Neural cell (in vitro differentiated cells): ENCODE measurements around the gene CDKN2AIPNL. TPM values are rescaled to one million over a fixed set of nuclear protein-coding genes. Genes with fewer than 3 reads are reported as not detected.

Experiments
- H2AFZ ChIP-seq: fragments of 200-600, 300-800 bp; sonication (generic), shearing (Covaris generic); 2 replicates; pipeline ENCODE4 v1.6.0; 2014; ENCODE audit warnings: low read depth, mild to moderate bottlenecking, antibody characterized with exemption, low read length, moderate library complexity
- H3F3A ChIP-seq: fragments of 200-600 bp; shearing (Covaris generic); 2 replicates; pipeline ENCODE4 v1.6.1; 2016; ENCODE audit warnings: mild to moderate bottlenecking, moderate library complexity, mixed read lengths, antibody characterized with exemption, low read length; ENCODE audit not compliant: insufficient read depth, poor library complexity, severe bottlenecking
- H3K27ac ChIP-seq: fragments of 200-600, 300-800 bp; sonication (generic), shearing (Covaris generic); 2 replicates; pipeline ENCODE4 v1.5.1; 2014; ENCODE audit warnings: mild to moderate bottlenecking, low read length, moderate library complexity
- H3K27me3 ChIP-seq: fragments of 300-800, 200-600 bp; sonication (generic), shearing (Covaris generic); 2 replicates; pipeline ENCODE4 v1.6.0; 2014; ENCODE audit warnings: mild to moderate bottlenecking, low read depth, low read length, moderate library complexity; ENCODE audit not compliant: insufficient read depth
- H3K36me3 ChIP-seq: fragments of 300-800, 200-600 bp; sonication (generic), shearing (Covaris generic); 2 replicates; pipeline ENCODE4 v1.5.1; 2014; ENCODE audit warnings: mild to moderate bottlenecking, antibody characterized with exemption, low read length, moderate library complexity; ENCODE audit not compliant: insufficient read depth
- H3K4me2 ChIP-seq: fragments of 300-800, 200-600 bp; sonication (generic), shearing (Covaris generic); 2 replicates; pipeline ENCODE4 v1.6.0; 2014; ENCODE audit warnings: mild to moderate bottlenecking, low read length
- H3K4me3 ChIP-seq: fragments of 300-800, 200-600 bp; sonication (generic), shearing (Covaris generic); 2 replicates; pipeline ENCODE4 v1.5.1; 2014; ENCODE audit warnings: mild to moderate bottlenecking, low read length, moderate library complexity
- H3K79me2 ChIP-seq: fragments of 200-600 bp; shearing (Covaris generic); replicated peaks from 2 replicates; pipeline ENCODE4 v1.6.0; 2014; ENCODE audit warnings: mild to moderate bottlenecking, low read length, moderate library complexity; ENCODE audit not compliant: insufficient read depth
- H3K9ac ChIP-seq: fragments of 300-800, 200-600 bp; sonication (generic), shearing (Covaris generic); 2 replicates; pipeline ENCODE4 v1.6.1; 2016; ENCODE audit warnings: mild to moderate bottlenecking, low read length, mixed read lengths
- H3K9me2 ChIP-seq: fragments of 200-600 bp; shearing (Covaris generic); 2 replicates; pipeline ENCODE4 v1.6.1; 2016; ENCODE audit warnings: mild to moderate bottlenecking, low read length, mixed read lengths; ENCODE audit not compliant: insufficient read depth
- H3K9me3 ChIP-seq: fragments of 200-600, 300-800 bp; sonication (generic), shearing (Covaris generic); 2 replicates; pipeline ENCODE4 v1.6.1; 2016; ENCODE audit warnings: mild to moderate bottlenecking, mixed run types, low read length, moderate library complexity, mixed read lengths
- H4K20me1 ChIP-seq: fragments of 200-600 bp; shearing (Covaris generic); 2 replicates; pipeline ENCODE4 v1.6.1; 2016; ENCODE audit warnings: mild to moderate bottlenecking, mixed run types; ENCODE audit not compliant: insufficient read depth
- EP300 ChIP-seq: fragments of 450-650 bp; conservative IDR thresholded peaks from 2 replicates; pipeline ENCODE4 v1.6.1; 2014; ENCODE audit warnings: antibody characterized with exemption, mild to moderate bottlenecking, moderate library complexity; ENCODE audit not compliant: poor library complexity, severe bottlenecking
- EZH2 ChIP-seq: fragments of 200-600, 300-800 bp; shearing (Covaris generic), sonication (generic); IDR thresholded peaks from 2 replicates; pipeline ENCODE4 v1.6.1; 2014; ENCODE audit warnings: antibody characterized with exemption, low read length, borderline replicate concordance, mild to moderate bottlenecking; ENCODE audit not compliant: insufficient read depth, poor library complexity, severe bottlenecking
- MXI1 ChIP-seq: fragments of 450-650 bp; conservative IDR thresholded peaks from 2 replicates; pipeline ENCODE4 v1.6.1; 2014; ENCODE audit warnings: antibody characterized with exemption, mild to moderate bottlenecking; ENCODE audit not compliant: poor library complexity, severe bottlenecking
- POLR2AphosphoS5 ChIP-seq: IDR thresholded peaks from 2 replicates; pipeline ENCODE4 v1.6.1; 2012
- RAD21 ChIP-seq: fragments of 450-650 bp; conservative IDR thresholded peaks from 2 replicates; pipeline ENCODE4 v1.6.1; 2014; ENCODE audit warnings: antibody characterized with exemption, mild to moderate bottlenecking, moderate library complexity
- SMC3 ChIP-seq: fragments of 450-650 bp; conservative IDR thresholded peaks from 2 replicates; pipeline ENCODE4 v1.6.1; 2014; ENCODE audit warnings: antibody characterized with exemption, mild to moderate bottlenecking, moderate library complexity; ENCODE audit not compliant: poor library complexity
- TAF1 ChIP-seq: IDR thresholded peaks from 2 replicates; pipeline ENCODE4 v1.6.1; 2012; ENCODE audit warnings: low read depth
- polyA plus RNA-seq: library from polyadenylated mRNA; depleted of rRNA; stranded (reverse); fragments of >200 nt; gene quantifications from 2 replicates; pipeline ENCODE4 v1.2.3, GENCODE V29; 2014
- TF ChIP-seq, protein P1 (sequence below): fragments of 450-650 bp; IDR thresholded peaks from 2 replicates; pipeline ENCODE4 v1.5.1; 2014; ENCODE audit warnings: antibody characterized with exemption, mild to moderate bottlenecking, moderate library complexity; ENCODE audit not compliant: poor library complexity, severe bottlenecking
- TF ChIP-seq, protein P2 (sequence below): IDR thresholded peaks from 2 replicates; pipeline ENCODE4 v1.6.1; 2012; ENCODE audit warnings: borderline replicate concordance

The CDKN2AIPNL gene
- polyA plus RNA-seq, 1 donor from 2014 or later: 78.4 TPM

DNA sequence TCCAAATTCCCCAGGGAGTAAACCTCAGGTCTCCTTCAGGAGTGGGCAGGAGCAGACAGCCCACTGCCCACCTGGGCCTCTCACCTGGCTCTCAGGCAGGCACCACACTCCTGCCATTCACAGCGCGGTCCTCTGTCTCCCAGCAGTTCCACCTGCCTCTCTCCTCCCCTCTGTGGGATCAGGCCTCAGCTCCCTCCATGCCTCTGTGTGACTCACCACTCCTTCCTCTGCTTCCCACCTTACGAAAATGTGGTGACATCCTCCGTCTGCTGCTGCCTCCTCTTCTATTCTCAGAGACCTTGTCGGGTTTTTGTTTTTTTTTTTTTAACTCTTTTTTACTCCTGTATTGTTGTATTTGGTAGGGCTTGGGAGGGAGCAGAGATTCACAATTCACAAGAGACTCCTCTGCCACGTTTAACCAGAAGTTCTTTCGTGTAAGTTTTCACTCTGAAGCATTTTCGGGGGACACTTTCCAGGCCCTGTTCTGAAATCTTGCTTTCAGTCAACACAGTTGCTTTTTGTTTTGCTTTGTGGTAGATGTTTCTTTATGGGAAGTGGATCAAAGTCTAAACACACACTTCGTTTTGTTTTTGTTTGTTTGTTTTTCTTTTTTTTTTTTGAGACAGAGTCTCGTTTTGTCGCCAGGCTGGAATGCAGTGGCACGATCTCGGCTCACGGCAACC is 21.1 kb upstream of the CDKN2AIPNL start:
- Histone ChIP-seq H3K79me2 (no peaks in the 10 kb centered on the region), H3K9me2 (no peaks in the 10 kb centered on the region), H3F3A (no peaks in the 10 kb centered on the region), H3K4me2 (no peak overlapping the region), H3K9ac (no peak overlapping the region), H3K36me3 (no peaks in the 10 kb centered on the region), H3K9me3 (no peaks in the 10 kb centered on the region), H3K27me3 (no peaks in the 10 kb centered on the region), H3K4me3 (no peak overlapping the region), H4K20me1 (no peaks in the 10 kb centered on the region), H2AFZ (no peak overlapping the region), H3K27ac (no peak overlapping the region)
- TF ChIP-seq TAF1 (no peak), RAD21 (no peak), EZH2 (no peak), EP300 (no peak), MXI1 (no peak), POLR2AphosphoS5 (no peak), SMC3 (no peak)
- TF ChIP-seq, protein P1, sequence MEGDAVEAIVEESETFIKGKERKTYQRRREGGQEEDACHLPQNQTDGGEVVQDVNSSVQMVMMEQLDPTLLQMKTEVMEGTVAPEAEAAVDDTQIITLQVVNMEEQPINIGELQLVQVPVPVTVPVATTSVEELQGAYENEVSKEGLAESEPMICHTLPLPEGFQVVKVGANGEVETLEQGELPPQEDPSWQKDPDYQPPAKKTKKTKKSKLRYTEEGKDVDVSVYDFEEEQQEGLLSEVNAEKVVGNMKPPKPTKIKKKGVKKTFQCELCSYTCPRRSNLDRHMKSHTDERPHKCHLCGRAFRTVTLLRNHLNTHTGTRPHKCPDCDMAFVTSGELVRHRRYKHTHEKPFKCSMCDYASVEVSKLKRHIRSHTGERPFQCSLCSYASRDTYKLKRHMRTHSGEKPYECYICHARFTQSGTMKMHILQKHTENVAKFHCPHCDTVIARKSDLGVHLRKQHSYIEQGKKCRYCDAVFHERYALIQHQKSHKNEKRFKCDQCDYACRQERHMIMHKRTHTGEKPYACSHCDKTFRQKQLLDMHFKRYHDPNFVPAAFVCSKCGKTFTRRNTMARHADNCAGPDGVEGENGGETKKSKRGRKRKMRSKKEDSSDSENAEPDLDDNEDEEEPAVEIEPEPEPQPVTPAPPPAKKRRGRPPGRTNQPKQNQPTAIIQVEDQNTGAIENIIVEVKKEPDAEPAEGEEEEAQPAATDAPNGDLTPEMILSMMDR: no peak
- TF ChIP-seq, protein P2, sequence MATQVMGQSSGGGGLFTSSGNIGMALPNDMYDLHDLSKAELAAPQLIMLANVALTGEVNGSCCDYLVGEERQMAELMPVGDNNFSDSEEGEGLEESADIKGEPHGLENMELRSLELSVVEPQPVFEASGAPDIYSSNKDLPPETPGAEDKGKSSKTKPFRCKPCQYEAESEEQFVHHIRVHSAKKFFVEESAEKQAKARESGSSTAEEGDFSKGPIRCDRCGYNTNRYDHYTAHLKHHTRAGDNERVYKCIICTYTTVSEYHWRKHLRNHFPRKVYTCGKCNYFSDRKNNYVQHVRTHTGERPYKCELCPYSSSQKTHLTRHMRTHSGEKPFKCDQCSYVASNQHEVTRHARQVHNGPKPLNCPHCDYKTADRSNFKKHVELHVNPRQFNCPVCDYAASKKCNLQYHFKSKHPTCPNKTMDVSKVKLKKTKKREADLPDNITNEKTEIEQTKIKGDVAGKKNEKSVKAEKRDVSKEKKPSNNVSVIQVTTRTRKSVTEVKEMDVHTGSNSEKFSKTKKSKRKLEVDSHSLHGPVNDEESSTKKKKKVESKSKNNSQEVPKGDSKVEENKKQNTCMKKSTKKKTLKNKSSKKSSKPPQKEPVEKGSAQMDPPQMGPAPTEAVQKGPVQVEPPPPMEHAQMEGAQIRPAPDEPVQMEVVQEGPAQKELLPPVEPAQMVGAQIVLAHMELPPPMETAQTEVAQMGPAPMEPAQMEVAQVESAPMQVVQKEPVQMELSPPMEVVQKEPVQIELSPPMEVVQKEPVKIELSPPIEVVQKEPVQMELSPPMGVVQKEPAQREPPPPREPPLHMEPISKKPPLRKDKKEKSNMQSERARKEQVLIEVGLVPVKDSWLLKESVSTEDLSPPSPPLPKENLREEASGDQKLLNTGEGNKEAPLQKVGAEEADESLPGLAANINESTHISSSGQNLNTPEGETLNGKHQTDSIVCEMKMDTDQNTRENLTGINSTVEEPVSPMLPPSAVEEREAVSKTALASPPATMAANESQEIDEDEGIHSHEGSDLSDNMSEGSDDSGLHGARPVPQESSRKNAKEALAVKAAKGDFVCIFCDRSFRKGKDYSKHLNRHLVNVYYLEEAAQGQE: no peak

GRCh38 chr5:134432174-134432573 is 20.5 kb upstream of the CDKN2AIPNL start:
- Histone ChIP-seq H3K27me3 (no peaks in the 10 kb centered on the region), H3K27ac (no peak overlapping the region), H3F3A (no peaks in the 10 kb centered on the region), H3K79me2 (no peaks in the 10 kb centered on the region), H3K9me3 (no peaks in the 10 kb centered on the region), H3K36me3 (no peaks in the 10 kb centered on the region), H3K9ac (no peak overlapping the region), H3K9me2 (no peaks in the 10 kb centered on the region), H3K4me2 (no peak overlapping the region), H2AFZ (no peak overlapping the region), H4K20me1 (no peaks in the 10 kb centered on the region), H3K4me3 (no peak overlapping the region)
- TF ChIP-seq TAF1: no peak
- no peak for TF ChIP-seq SMC3
- TF ChIP-seq EZH2: no peak
- no peak for TF ChIP-seq RAD21
- TF ChIP-seq, protein P1: no peak
- no peak for TF ChIP-seq EP300
- no peak for TF ChIP-seq POLR2AphosphoS5
- TF ChIP-seq MXI1: no peak
- TF ChIP-seq, protein P2: no peak
